H1 (cell line): ENCODE data around the gene MVD. TPM values are rescaled to one million over a fixed set of nuclear protein-coding genes. Genes with fewer than 3 reads are reported as not detected.

ENCODE experiments used
- CHD7 ChIP-seq: fragments of 300-600 bp; sonication (generic); IDR thresholded peaks from 2 replicates; pipeline ENCODE4 v1.7.1; 2012; ENCODE audit warnings: low read length, moderate library complexity, mild to moderate bottlenecking, inconsistent platforms; ENCODE audit not compliant: insufficient replicate concordance
- EZH2 ChIP-seq: fragments of 200-600 bp; sonication (generic); IDR thresholded peaks from 2 replicates; pipeline ENCODE4 v1.7.1; 2012; ENCODE audit warnings: low read depth, mild to moderate bottlenecking, moderate library complexity, low read length, inconsistent platforms; ENCODE audit not compliant: severe bottlenecking
- NRF1 ChIP-seq: IDR thresholded peaks from 2 replicates; pipeline ENCODE4 v1.6.1; 2011; ENCODE audit warnings: mild to moderate bottlenecking, low read depth, low read length, improper control_type of control experiment
- RBBP5 ChIP-seq: IDR thresholded peaks from 2 replicates; pipeline ENCODE4 v1.7.1; 2012; ENCODE audit warnings: low read depth, mild to moderate bottlenecking, inconsistent platforms, low read length, moderate library complexity, borderline replicate concordance
- RNF2 ChIP-seq: fragments of 200-900, 300-1000 bp; sonication (generic); IDR thresholded peaks from 2 replicates; pipeline ENCODE4 v1.7.1; 2016; ENCODE audit warnings: borderline replicate concordance, low read depth, mild to moderate bottlenecking, antibody characterized with exemption, low read length; ENCODE audit not compliant: poor library complexity, severe bottlenecking; ENCODE audit errors: missing control alignments
- SUZ12 ChIP-seq: fragments of 200-600 bp; sonication (generic); IDR thresholded peaks from 2 replicates; pipeline ENCODE4 v1.6.1; 2012; ENCODE audit warnings: mild to moderate bottlenecking, inconsistent platforms, low read length, moderate library complexity, mixed read lengths
- TEAD4 ChIP-seq: IDR thresholded peaks from 2 replicates; pipeline ENCODE4 v1.6.1; 2012; ENCODE audit warnings: low read depth, low read length, inconsistent platforms, mixed read lengths
- polyA plus RNA-seq, 7 experiments: library from polyadenylated mRNA; depleted of rRNA in 3 of 7; stranded (reverse) in 5 of 7; unstranded in 2 of 7; fragments of >200 nt in 5 of 7; fragments of 200-250 nt in 2 of 7; gene quantifications; 1 replicate in 5 of 7; 2 replicates in 1 of 7; 4 replicates in 1 of 7; pipeline versions ENCODE4 v1.2.1 to v1.2.3, GENCODE V29; 2011 to 2013; ENCODE audit warnings: missing spikeins in 2 of 7, mixed read lengths in 2 of 7
- total RNA-seq: library from RNA; stranded (reverse); fragmentation: NEBNext Ultra II Directional; extraction: Animal tissue kit (Norgen Biotek cat#: 25700); gene quantifications from 2 replicates; pipeline ENCODE4 v1.2.1, GENCODE V29; 2021
- TF ChIP-seq, protein P1 (sequence below): IDR thresholded peaks from 2 replicates; pipeline ENCODE4 v1.6.1; 2011; ENCODE audit warnings: low read depth, mild to moderate bottlenecking, low read length; ENCODE audit not compliant: insufficient read depth

The MVD gene
- total and polyA plus RNA-seq, 2 of the 8 experiments (the other 6 are each of a cell fraction or from before 2014, with no cell fraction given) = 47.2 to 77.3 TPM

- no peak for TF ChIP-seq CHD7
- no peak for TF ChIP-seq EZH2
- TF ChIP-seq RBBP5 = no peak
- no peak for TF ChIP-seq TEAD4
- TF ChIP-seq NRF1 = no peak
- no peak; the same call in 1 of the 2 replicates for TF ChIP-seq SUZ12
- TF ChIP-seq RNF2 = no peak
- TF ChIP-seq, protein P1, sequence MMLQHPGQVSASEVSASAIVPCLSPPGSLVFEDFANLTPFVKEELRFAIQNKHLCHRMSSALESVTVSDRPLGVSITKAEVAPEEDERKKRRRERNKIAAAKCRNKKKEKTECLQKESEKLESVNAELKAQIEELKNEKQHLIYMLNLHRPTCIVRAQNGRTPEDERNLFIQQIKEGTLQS = no peak
Measured at GRCh38 chr16:88686439-88687253, 23.8 kb upstream of the MVD start, which contains the start of gene SNAI3 (continued).
